ENCODE data around the gene UNC93B1.
"Not testable (repeated sequence)": the region's sequence is repeated elsewhere in the genome, so short reads cannot be mapped to it uniquely, and the experiment has no call there.

- peak; percentile 52 for TF ChIP-seq CTCF (conservative IDR thresholded peaks at IDR 0.05; ENCODE audit: low read length)
- TF ChIP-seq EZH2phosphoT487 (IDR thresholded peaks at IDR 0.05; ENCODE audit: borderline replicate concordance), result not testable (repeated sequence)
Observed at GRCh38 chr11:67955461-67956007, 48.4 kb downstream of the UNC93B1 start.

All from Loucy (cell line).